SK-N-SH treated with all-trans-retinoic acid at 6 μM for 48 hours (cell line): ENCODE results near the gene MRPL4.

Experiments used
- ARNTL ChIP-seq: fragments of 450-650 bp; formaldehyde crosslinking; IDR thresholded peaks from 2 replicates; pipeline ENCODE4 v1.5.0; 2020; ENCODE audit warnings: low read depth, mild to moderate bottlenecking, moderate library complexity, borderline replicate concordance
- ISL1 ChIP-seq: fragments of 250-450 bp; sonication (Bioruptor Pico); IDR thresholded peaks from 2 replicates; pipeline ENCODE4 v2.1.2; 2022; ENCODE audit warnings: mild to moderate bottlenecking, moderate library complexity
- OSR1 ChIP-seq: fragments of 250-450 bp; sonication (Bioruptor Pico); IDR thresholded peaks from 2 replicates; pipeline ENCODE4 v1.8.0; 2022; ENCODE audit warnings: moderate library complexity, mild to moderate bottlenecking, inconsistent platforms
- PATZ1 ChIP-seq: fragments of 250-450 bp; sonication (Bioruptor Pico); IDR thresholded peaks from 2 replicates; pipeline ENCODE4 v1.8.0; 2020; ENCODE audit warnings: mild to moderate bottlenecking, moderate library complexity, borderline replicate concordance
- RARB ChIP-seq: fragments of 250-450 bp; sonication (Bioruptor Pico); IDR thresholded peaks from 2 replicates; pipeline ENCODE4 v1.8.0; 2021; ENCODE audit warnings: mild to moderate bottlenecking, moderate library complexity
- TOX ChIP-seq: fragments of 250-450 bp; sonication (Bioruptor Pico); IDR thresholded peaks from 2 replicates; pipeline ENCODE4 v1.8.0; 2021; ENCODE audit warnings: mild to moderate bottlenecking, moderate library complexity, borderline replicate concordance
- ZNF8 ChIP-seq: fragments of 450-650 bp; formaldehyde crosslinking; IDR thresholded peaks from 2 replicates; pipeline ENCODE4 v1.5.0; 2020; ENCODE audit warnings: mild to moderate bottlenecking, moderate library complexity
- TF ChIP-seq, protein P1 (sequence below): fragments of 250-450 bp; sonication (Bioruptor Pico); IDR thresholded peaks from 2 replicates; pipeline ENCODE4 v1.5.1; 2020; ENCODE audit warnings: low read depth, mild to moderate bottlenecking, moderate library complexity

- no peak for TF ChIP-seq ISL1 (CRISPR knock-in tag)
- no peak for TF ChIP-seq PATZ1 (CRISPR knock-in tag)
- no peak for TF ChIP-seq OSR1 (CRISPR knock-in tag)
- TF ChIP-seq, protein P1, sequence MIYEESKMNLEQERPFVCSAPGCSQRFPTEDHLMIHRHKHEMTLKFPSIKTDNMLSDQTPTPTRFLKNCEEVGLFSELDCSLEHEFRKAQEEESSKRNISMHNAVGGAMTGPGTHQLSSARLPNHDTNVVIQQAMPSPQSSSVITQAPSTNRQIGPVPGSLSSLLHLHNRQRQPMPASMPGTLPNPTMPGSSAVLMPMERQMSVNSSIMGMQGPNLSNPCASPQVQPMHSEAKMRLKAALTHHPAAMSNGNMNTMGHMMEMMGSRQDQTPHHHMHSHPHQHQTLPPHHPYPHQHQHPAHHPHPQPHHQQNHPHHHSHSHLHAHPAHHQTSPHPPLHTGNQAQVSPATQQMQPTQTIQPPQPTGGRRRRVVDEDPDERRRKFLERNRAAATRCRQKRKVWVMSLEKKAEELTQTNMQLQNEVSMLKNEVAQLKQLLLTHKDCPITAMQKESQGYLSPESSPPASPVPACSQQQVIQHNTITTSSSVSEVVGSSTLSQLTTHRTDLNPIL (CRISPR knock-in tag), result no peak
- TF ChIP-seq ARNTL (CRISPR knock-in tag), result no peak
- no peak for TF ChIP-seq RARB (CRISPR knock-in tag)
- no peak for TF ChIP-seq ZNF8 (CRISPR knock-in tag)
- TF ChIP-seq TOX (CRISPR knock-in tag), result no peak
Measured at GRCh38 chr19:10219678-10220077, 32.3 kb upstream of the MRPL4 start.
